Stromal cell of bone marrow (primary cell): ENCODE results near the gene RPP14.

Experiments
- DNase-seq: peaks from one replicate; pipeline ENCODE4 v3.0.0-alpha.2; 2012; ENCODE audit warnings: low read depth

RPP14 gene

DNA sequence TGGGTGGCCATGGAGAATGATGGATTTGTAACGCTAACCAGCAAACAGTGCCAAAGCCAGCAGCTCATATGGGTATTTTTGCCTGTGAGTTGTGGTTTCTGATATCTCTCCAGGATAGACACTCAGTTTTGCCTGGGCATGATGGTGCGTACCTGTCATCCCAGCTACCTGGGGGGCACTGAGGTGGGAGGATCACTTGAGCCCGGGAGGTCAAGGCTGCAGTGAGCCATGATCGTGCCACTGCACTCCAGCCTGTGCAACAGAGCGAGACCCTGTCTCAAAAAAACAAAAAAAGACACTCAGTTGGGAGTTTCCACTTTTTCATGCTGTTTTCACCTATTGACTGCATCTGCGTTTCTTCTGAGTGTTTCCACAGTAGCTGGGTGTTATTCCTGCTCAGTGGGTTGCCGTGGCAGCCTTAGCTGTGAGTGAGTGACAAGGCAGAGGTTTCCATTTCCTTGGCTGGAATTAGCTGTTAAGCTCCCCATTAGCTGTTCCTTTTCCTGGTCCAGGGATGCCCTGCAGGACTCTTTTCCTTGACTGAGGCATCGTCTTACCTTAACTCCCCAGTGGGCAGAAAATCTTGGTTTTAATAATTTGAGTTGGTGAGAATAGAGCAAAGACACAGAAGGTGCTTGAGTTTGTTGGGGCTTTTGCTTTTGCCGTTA is 14.2 kb upstream of the RPP14 start:
- DNase-seq, result no peak

DNA sequence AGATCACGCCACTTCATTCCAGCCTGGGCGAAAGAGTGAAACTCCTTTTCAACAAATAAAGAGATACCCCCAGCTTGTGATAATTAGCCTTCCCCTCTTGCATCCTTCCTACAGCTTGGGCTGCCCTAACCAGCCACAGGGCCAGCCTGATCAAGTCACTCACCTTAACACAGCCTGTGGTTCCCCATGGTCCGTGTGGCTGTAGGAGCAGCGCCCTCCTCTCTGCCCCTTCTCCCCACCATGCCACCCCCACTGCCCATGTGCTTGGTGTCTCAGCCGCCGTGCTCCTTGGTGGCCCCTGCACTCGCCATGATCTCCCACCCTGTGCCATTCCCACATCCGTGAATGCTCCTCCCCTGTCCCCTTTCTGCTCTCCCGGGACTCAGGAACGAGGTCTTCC is 13.2 kb upstream of the RPP14 start:
- DNase-seq, result no peak

DNA sequence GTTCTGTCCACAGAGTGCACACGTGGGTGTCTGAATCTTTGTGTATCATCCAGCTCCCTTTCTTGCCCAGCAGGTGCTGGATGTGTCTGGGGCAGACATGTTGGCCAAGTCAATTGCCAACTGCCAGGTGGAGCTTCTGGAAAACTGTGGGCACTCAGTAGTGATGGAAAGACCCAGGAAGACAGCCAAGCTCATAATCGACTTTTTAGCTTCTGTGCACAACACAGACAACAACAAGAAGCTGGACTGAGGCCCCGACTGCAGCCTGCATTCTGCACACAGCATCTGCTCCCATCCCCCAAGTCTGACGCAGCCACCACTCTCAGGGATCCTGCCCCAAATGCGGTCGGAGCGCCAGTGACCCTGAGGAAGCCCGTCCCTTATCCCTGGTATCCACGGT is 12.5 kb upstream of the RPP14 start:
- DNase-seq, result no peak

DNA sequence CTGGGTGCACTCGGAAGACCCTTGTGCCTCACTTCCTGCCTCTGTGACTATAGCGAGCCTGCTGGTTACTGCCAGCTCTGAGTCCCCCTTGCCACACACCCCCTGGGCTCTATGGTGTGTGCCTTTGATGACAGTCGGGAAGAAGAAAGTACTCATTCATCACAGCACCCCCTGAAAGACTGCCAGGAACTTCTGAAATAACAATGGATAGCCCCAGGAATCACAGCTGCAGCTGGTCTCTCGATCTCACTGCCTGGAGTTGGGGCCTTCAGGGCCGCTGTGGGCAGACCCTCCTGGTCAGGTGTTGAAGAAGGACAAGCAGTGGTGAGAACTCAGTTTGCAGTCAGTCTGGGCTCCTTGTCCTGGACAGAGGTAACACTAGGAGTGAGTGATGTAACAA is 9.8 kb upstream of the RPP14 start:
- no peak for DNase-seq

DNA sequence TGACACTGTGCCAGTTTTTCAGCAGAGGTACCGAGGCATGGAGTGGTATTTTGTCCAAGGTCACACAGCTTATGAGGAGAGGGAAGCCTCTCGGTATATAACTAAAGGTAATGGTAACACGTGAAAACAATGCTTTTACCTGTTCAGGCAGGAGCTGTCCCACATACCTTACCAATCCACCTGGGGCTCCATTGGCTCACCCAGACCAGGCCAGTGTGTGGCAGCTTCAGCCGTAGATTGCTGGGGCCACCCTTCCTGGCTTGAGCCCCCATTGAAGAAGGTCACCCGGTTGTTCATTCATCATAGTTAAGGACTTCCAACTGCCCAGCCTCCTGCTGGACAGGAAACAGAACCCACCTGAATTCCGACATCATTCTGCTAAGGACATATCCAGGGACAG is 9.2 kb upstream of the RPP14 start:
- no peak for DNase-seq

DNA sequence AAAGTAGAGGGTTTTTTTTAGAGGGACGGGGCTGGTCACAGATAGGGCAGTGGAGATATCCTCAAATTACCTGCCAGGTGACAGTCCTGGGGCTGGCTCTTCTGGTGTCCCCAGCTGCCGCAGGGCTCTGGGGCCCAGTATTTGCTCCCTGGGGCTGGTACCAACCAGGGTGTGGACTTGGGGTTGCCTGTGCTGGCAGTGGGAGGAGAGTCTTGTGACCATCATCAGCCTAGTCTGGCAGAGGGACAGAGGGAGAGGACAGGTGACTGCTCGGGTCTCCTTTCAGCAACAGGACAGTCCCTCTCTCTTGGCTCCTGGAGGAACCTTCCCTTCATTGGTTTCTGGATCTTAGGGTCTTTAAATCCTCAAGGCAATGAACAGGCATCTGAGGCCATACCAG is 7.9 kb upstream of the RPP14 start:
- DNase-seq, result no peak

DNA sequence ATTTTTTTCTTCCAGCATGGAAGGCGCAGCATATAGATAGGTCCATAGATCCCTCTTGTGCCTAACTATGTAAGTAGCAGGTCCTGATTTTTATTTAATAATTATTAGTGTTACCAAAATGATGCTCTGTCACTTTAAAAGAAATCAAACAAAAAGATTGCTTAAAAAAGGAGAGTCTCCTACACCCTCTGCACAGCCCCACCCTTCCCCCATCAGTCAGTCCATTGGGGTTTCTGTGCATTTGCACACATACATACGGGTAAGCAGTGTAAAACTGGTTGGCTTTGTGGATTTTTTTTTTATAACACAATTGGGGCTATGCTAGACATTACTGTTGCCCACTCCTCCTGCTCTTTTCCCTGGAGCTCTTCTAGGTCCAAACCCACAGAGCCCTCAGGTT is 7.0 kb upstream of the RPP14 start:
- DNase-seq, result no peak

DNA sequence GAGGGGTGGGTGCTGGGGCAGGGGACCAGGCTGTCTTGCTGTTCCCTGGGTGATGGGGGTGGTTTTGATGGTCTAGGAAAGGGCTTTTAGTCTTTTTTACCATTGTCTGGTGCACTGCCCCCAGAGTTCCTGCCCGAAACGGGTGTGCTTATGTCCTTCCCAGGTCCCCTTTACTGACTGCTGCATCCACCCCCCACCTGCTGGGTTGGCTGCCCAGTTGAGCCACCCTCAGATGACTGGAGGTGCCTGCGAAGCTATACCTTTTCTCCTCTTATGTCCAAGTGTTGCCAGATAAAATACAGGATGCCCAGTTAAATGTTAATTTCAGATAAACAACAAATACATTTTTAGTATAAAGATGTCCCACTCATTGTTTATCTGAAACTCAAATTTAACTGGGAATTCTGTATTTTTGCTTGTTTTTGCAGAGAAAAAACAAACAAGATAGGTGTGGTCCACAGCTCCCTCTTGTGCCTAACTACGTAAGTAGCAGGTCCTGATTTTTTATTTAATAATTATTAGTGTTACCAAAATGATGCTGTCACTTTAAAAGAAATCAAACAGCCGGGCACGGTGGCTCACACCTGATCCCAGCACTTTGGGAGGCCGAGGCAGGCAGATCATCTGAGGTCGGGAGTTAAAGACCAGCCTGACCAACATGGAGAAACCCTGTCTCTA is 6.1 kb upstream of the RPP14 start:
- DNase-seq, result no peak

DNA sequence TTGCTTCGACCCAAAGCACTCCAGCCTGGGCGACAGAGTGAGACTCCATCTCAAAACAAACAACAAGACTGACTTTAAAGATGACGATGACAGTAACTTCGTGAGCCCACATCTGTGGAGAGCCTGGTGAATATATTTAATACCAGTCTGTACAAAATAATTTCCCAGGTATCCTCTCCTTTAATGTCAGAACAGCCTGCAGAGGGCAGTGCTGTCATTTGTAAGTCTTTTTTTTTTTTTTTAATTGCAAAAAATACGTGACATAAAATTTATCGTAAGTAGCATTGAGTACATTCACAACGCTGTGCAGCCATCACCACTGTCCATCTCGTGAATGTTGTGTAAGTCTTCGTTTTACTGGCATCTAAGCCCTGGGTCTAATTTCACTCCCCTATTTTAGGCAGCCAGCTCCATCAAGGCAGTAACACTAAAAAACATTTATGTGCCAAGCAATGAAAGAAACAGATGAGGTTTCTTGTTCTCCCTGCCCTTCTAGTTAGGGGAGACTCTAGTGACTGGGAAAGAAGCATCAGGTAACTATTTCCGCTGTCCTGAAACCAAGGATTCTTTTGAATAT is 1.7 kb downstream of the RPP14 start:
- peak; percentile 45 for DNase-seq

DNA sequence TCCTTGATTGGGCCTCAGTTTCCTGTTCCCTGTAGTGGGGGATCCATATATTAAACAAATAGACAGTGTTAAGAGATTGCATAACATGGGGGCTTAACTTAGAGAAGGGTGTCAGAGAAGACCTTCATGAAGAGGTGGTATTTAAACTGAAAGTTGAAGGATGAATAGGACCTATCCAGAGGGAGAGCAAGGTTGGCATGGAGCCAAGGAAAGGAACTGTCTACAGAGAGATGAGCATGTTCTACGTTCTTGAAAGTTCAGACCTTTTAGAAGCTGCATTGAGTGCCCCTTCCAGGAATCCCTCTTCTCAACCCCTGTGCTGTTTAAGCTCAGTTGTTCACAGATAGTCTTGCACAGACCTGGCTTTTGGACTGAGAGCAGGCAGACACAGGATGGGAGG is 2.7 kb downstream of the RPP14 start:
- DNase-seq, result no peak

DNA sequence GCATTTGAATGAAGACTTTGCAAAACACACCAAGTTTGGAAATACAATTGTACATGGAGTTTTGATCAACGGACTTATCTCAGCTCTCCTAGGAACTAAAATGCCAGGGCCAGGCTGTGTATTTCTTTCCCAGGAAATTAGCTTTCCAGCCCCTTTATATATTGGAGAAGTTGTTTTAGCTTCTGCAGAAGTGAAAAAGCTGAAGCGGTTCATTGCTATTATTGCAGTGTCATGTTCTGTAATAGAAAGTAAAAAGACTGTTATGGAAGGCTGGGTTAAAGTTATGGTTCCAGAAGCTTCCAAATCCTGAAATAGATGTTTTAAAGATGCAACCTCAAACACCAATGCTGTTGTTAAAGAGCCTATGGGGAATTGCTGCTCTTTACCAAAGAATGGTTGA is 11.8 kb downstream of the RPP14 start:
- DNase-seq, result no peak

DNA sequence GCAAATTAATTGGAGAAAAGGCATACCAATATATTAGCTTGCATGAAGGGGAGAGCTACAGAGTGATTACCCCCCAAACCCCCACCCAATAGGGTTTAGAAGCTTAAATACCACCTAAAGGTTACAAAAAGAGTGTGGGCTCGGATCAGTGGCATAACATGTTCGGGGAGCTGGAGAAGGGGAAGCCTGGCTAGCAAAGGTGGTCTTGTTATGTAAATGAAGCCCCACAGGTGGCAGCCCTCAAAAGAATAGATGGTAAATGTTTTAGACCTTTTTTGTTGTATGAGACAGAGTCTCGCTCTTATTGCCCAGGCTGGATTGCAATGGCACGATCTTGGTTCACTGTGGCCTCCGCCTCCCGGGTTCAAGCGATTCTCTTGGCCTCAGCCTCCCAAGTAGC is 15.7 kb downstream of the RPP14 start:
- no peak for DNase-seq

DNA sequence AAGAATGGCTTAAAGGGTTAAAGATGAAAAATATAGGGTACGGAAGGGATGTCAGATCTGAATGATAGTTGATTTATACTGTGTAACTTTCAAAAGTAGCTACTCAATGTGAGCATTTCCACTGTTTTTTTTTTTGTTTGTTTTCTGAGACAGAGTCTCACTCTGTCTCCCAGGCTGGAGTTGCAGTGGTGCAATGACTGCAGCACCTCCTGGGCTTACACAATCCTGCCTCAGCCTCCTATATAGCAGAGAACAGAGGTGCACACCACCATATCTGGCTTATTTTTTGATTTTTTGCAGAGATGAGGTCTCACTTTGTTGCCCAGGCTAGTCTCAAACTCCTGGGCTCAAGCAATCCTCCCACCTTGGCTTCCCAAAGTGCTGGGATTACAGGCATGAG is 16.7 kb downstream of the RPP14 start:
- no peak for DNase-seq

DNA sequence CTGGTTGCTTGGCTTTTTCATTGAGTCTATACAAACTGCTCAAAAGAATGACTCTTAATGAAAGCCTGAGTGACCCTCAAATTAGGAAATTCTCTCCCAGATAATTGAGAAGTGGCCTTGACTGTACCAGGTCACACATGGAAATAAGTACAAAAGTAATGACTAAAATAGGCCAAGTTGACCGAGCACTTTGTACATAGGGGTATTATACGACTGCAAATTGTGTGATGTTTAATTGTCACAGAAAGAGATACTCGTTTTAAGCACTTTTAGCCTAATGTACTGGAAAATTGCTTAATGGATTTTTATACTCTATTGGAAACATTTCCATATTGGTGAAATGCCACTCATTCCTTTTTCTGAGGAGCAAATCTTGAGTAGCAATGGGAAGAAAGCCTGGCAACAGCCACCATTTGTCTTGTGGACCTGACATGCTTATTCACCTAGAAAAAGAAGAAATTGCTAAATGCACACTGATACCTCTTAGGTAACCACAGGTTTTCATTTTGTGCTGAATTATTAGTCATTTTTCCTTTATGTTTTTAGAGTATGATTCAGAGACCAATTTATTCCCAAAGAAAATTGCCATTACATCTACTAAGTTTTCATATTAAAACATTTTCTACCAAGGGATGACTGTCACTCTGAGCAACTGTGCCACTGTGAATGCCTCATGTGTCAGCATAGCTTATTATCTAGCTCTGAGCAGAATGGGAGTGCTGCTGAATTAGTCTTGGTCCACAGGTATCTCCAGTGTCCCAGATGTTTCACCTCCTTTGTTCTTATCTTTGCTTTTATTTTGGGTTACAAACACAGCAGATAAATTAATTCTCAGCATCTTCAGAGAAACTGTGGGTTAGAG is 17.7 kb downstream of the RPP14 start:
- no peak for DNase-seq

DNA sequence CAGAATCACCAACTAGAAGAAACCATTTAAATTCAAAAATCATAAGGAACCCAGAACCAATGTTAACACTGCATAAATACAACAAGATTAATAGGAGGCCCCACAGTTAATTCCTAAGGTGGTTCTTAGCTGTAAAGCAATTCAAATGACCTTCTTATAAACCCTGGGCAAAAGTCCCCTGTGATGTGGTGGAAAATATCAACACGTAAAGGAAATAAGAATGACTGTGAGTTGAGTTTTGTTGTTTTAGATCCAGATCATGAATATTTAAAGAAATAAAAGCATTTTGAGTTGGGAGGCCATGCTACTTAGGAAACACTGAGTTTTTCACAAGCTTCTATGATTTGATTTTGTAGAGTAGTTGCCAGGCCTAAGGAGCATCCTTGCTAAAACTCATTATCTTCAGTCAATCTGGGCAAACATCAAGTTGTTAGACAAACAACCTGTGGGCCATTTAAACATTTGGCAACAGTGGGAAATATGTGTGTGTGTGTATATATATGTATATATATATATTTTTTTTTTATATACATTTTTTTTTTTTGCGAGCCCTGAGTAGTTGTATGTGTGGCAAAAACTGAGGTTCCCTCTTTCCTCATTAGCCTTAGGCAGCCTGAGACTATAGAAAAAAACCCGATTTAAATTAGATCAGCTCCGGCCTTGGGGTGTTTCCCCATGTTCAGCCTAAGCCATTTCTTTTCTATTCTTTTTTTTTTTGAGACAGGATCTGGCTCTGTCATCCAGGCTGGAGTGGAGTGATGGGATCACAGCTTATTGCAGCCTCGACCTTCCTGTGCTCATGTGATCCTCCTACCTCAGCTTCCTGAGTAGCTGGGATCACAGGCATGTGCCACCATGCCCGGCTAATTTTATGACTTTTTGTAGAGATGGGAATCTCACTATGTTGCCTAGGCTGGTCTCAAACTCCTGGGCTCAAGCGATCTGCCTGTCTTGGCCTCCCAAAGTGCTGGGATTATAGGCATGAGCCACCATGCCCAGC is 18.6 kb downstream of the RPP14 start:
- no peak for DNase-seq

DNA sequence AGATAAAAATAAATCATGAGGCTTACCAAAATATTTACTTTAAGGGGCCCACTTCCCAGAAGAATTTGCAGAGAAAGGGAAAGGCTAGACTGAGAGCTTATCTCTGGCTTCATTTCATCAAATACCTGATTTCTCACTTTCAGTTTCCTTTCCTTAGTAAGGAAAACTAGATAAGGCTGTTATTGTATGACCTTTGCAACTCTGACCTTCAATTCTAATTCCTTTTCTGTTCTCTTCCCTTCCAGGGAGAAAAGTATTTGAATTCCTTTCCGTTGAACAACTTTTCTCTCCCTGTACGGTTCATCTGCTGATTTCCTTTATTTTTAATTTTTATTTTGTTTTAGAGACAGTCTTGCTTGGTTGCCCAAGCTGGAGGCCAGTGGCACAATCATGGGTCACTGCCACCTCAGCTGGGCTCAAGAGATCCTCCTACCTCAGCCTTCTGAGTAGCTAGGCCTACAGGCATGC is 19.5 kb downstream of the RPP14 start:
- no peak for DNase-seq

DNA sequence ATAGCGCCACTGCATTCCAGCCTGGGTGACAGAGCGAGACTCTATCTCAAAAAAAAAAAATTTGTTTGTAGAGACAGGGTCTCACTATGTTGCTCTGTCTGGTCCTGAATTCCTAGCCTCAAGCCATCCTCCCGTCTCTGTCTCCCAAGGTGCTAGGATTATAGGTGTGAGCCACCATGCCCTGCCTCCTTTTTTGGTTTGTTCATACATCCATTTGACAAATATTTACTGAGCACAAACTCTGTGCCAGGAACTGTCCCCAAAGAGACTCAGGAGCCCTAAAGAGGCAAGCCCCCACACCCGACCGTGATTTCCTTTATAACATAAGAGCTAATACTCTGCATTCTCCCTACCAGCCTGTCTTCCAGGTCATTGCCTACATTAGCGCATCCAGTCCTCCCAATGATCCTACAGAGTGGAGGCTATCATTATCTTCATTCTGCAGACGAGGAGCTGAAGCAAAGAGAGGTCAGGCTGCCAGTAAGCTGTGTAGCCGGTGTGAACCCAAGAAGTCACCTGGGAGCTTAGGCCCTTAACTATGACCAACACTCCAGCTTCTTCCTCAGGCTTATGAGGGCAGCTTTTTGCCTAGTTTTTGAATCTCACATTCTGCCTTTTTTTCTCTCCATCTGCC is 20.3 kb downstream of the RPP14 start:
- DNase-seq, result no peak

DNA sequence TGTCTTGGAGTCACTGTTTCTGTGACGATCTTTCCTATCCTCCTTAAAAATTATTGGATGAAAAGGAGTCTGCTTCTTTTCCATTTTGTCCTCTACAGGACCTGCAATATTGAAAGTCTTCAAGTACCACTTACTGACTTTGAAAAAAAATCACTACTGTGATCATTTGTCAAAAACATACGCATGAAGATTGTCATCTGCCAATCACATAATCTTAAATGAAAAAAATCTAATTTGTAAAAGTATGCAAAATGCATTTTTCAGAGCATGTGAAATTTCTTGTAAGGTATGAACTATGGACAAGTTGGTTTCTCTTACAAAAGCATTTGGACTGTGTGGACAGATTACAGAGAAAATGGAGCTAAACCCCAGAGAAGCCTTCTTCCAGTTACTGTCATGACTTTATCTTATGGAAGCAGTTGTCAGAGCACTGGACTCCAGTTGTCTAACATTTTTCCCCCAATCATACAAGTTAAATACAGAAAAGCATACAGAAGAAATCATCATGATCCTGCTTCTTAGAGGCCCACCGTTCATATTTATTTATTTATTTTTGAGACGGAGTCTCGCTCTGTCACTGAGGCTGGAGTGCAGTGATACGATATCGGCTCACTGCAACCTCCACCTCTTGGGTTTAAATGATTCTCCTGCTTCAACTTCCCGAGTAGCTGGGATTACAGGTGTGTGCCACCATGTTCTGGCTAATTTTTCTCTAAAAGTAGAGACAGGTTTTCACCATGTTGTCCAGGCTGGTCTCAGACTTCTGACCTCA is 23.3 kb downstream of the RPP14 start:
- DNase-seq, result no peak

DNA sequence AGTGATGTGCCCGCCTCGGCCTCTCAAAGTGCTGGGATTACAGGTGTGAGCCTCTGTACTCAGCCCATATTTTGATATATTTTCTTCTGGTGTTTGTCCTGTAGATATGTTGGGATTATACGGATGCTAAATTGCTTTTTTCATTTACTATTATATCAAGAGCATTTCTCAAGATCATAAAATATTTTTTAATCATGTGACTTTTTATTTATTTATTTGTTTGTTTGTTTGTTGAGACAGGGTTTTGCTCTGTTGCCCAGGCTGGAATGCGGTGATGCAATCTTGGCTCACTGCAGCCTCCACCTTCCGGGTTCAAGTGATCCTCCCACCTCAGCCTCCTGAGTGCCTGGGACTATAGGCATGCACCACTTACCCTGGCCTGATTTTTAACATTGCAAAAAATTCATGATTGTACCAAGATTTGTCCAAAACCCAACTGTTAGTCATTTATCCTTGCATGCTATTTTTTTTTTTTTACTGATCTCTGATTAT is 23.9 kb downstream of the RPP14 start:
- no peak for DNase-seq

DNA sequence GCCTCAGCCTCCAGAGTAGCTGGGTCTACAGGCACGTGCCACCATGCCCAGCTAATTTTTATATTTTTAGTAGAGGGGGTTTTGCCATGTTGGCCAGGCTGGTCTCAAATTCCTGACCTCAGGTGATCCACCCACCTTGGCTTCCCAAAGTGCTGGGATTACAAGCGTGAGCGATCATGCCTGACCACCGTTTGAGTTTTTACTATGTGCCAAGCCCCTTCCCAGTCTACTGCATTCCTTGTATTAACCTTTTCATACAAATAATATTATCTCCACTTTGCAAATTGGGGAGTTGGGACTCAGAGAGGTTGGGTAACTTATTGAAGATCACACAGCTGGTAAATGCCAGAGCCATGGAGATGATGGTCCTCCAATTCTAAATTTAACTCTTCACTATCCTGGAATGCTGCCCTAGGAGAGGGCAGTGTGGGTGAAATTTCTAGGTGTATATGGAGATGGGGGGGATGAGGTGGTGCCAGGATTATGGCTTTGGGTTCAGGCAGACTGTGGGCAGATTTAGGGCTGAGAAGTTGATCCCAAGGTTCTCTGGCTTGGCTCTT is 25.6 kb downstream of the RPP14 start:
- no peak for DNase-seq
